Fibroblast of the conjunctiva (primary cell): ENCODE measurements around the gene PRDM9.
"Not testable (repeated sequence)": the region's sequence is repeated elsewhere in the genome, so short reads cannot be mapped to it uniquely, and the experiment has no call there.

Experiments used
- DNase-seq: peaks from one replicate; pipeline ENCODE4 v3.0.0-alpha.2; 2010; ENCODE audit warnings: low read depth

PRDM9 gene

GRCh38 chr5:23507278-23507685 lies at the start of gene PRDM9:
PRDM9 (plus strand) TSS chr5:23507609; CDS start chr5:23509034, 1,425 bp downstream.
- DNase-seq: peak; percentile 44

- DNase-seq: no peak
Observed at GRCh38 chr5:23457780-23458179, 49.6 kb upstream of the PRDM9 start.

GRCh38 chr5:23459214-23459613 lies 48.2 kb upstream of the PRDM9 start:
- no peak for DNase-seq

- DNase-seq: no peak
Observed at GRCh38 chr5:23461576-23461975, 45.8 kb upstream of the PRDM9 start.

GRCh38 chr5:23466401-23466912 lies 41.0 kb upstream of the PRDM9 start:
- peak; percentile 1 for DNase-seq

- DNase-seq: no peak
Observed at GRCh38 chr5:23468658-23469057, 38.8 kb upstream of the PRDM9 start.

GRCh38 chr5:23473915-23474314 lies 33.5 kb upstream of the PRDM9 start:
- no peak for DNase-seq

- no peak for DNase-seq
Observed at GRCh38 chr5:23474315-23474714, 33.1 kb upstream of the PRDM9 start.

- DNase-seq: no peak
Observed at GRCh38 chr5:23476580-23476979, 30.8 kb upstream of the PRDM9 start.

- DNase-seq: no peak
Observed at GRCh38 chr5:23482642-23483041, 24.8 kb upstream of the PRDM9 start.

- DNase-seq: no peak
Observed at GRCh38 chr5:23483090-23483489, 24.3 kb upstream of the PRDM9 start.

- DNase-seq: no peak
Observed at GRCh38 chr5:23484096-23484495, 23.3 kb upstream of the PRDM9 start.

GRCh38 chr5:23486227-23486626 lies 21.2 kb upstream of the PRDM9 start:
- DNase-seq: not testable (repeated sequence)

GRCh38 chr5:23490993-23491392 lies 16.4 kb upstream of the PRDM9 start:
- no peak for DNase-seq

- no peak for DNase-seq
Observed at GRCh38 chr5:23494558-23494957, 12.9 kb upstream of the PRDM9 start.

GRCh38 chr5:23496576-23496975 lies 10.8 kb upstream of the PRDM9 start:
- DNase-seq: no peak

GRCh38 chr5:23506329-23507236 lies 826 bp upstream of the PRDM9 start:
- peak; percentile 9 for DNase-seq

- not testable (repeated sequence) for DNase-seq
Observed at GRCh38 chr5:23510434-23510833, 3.0 kb downstream of the PRDM9 start.

GRCh38 chr5:23522553-23522952 lies 15.1 kb downstream of the PRDM9 start:
- no peak for DNase-seq

- DNase-seq: no peak
Observed at GRCh38 chr5:23523031-23523430, 15.6 kb downstream of the PRDM9 start.

GRCh38 chr5:23523998-23524397 lies 16.6 kb downstream of the PRDM9 start:
- no peak for DNase-seq

GRCh38 chr5:23525751-23526150 lies 18.3 kb downstream of the PRDM9 start:
- DNase-seq: no peak

- not testable (repeated sequence) for DNase-seq
Observed at GRCh38 chr5:23526616-23527015, 19.2 kb downstream of the PRDM9 start.
